Islet of Langerhans (tissue), 1 donor: ENCODE data around the gene RPGR.

ENCODE experiments used
- FAIRE-seq: peaks from one replicate; lab custom pipeline; 2011; peaks lifted over from hg19 to GRCh38; lab: Jason Lieb, UNC

The RPGR gene

GRCh38 chrX:38318606-38319005 is 8.7 kb downstream of the RPGR start:
- FAIRE-seq = no peak

- no peak for FAIRE-seq
Measured at GRCh38 chrX:38318196-38318595, 9.1 kb downstream of the RPGR start.

GRCh38 chrX:38315186-38315585 is 12.1 kb downstream of the RPGR start:
- FAIRE-seq = no peak

GRCh38 chrX:38313190-38313589 is 14.1 kb downstream of the RPGR start:
- no peak for FAIRE-seq

GRCh38 chrX:38312436-38312835 is 14.9 kb downstream of the RPGR start:
- no peak for FAIRE-seq

GRCh38 chrX:38311743-38312142 is 15.6 kb downstream of the RPGR start:
- FAIRE-seq = no peak

- FAIRE-seq = no peak
Measured at GRCh38 chrX:38305971-38306370, 21.3 kb downstream of the RPGR start.

GRCh38 chrX:38304010-38304409 is 23.3 kb downstream of the RPGR start:
- FAIRE-seq = no peak

- no peak for FAIRE-seq
Measured at GRCh38 chrX:38293741-38294140, 33.6 kb downstream of the RPGR start.

GRCh38 chrX:38287674-38288073 is 39.6 kb downstream of the RPGR start:
- FAIRE-seq = no peak

- FAIRE-seq = no peak
Measured at GRCh38 chrX:38285649-38286048, 41.7 kb downstream of the RPGR start.

GRCh38 chrX:38282049-38282448 is 45.3 kb downstream of the RPGR start:
- FAIRE-seq = no peak

- no peak for FAIRE-seq
Measured at GRCh38 chrX:38279188-38279587, 48.1 kb downstream of the RPGR start.

- no peak for FAIRE-seq
Measured at GRCh38 chrX:38278682-38279081, 48.6 kb downstream of the RPGR start.

- no peak for FAIRE-seq
Measured at GRCh38 chrX:38277802-38278201, 49.5 kb downstream of the RPGR start.

- FAIRE-seq = no peak
Measured at GRCh38 chrX:38277136-38277535, 50.2 kb downstream of the RPGR start.

- no peak for FAIRE-seq
Measured at GRCh38 chrX:38276089-38276488, 51.2 kb downstream of the RPGR start.

GRCh38 chrX:38275615-38276014 is 51.7 kb downstream of the RPGR start:
- no peak for FAIRE-seq

- FAIRE-seq = no peak
Measured at GRCh38 chrX:38273453-38273852, 53.9 kb downstream of the RPGR start.

GRCh38 chrX:38271154-38271716 is 56.1 kb downstream of the RPGR start:
- FAIRE-seq = no peak

- no peak for FAIRE-seq
Measured at GRCh38 chrX:38268011-38268410, 59.3 kb downstream of the RPGR start.

- FAIRE-seq = no peak
Measured at GRCh38 chrX:38262715-38263620, 64.3 kb downstream of the RPGR start.

GRCh38 chrX:38260231-38260630 is 67.1 kb downstream of the RPGR start:
- no peak for FAIRE-seq

- no peak for FAIRE-seq
Measured at GRCh38 chrX:38256019-38256418, 71.3 kb downstream of the RPGR start.
